ENCODE measurements around the gene ABCB9.
A peak's percentile ranks its signal among the peaks of the same experiment; 100 is the strongest.

The ABCB9 gene

GRCh38 chr12:122891661-122892525, 74.4 kb downstream of the ABCB9 start:
- DNase-seq: peak in 1 of 42 donors; percentile 36
- intact Hi-C loops (cut with DNase I): no loop called here

GRCh38 chr12:122889761-122890520, 76.3 kb downstream of the ABCB9 start:
- DNase-seq: peak in 2 of 42 donors; percentile 23 to 36
- intact Hi-C loops (cut with DNase I): no loop called here

- peak in 3 of 42 donors; percentile 26 to 37 (median 34) for DNase-seq
- intact Hi-C loops (cut with DNase I): no loop called here
Measured at GRCh38 chr12:122888232-122888752, 78.0 kb downstream of the ABCB9 start.

- intact Hi-C loops (cut with DNase I): no loop called here
- peak in 2 of 42 donors; percentile 5 to 21 for DNase-seq
Measured at GRCh38 chr12:122887819-122888212, 78.4 kb downstream of the ABCB9 start.

- intact Hi-C loops (cut with DNase I): no loop called here
- peak in 7 of 42 donors; percentile 34 to 66 (median 48) for DNase-seq
Measured at GRCh38 chr12:122886851-122887818, 79.1 kb downstream of the ABCB9 start.

- DNase-seq: peak in 1 of 42 donors; percentile 11
- intact Hi-C loops (cut with DNase I): no loop called here
Measured at GRCh38 chr12:122886161-122886560, 80.1 kb downstream of the ABCB9 start.

GRCh38 chr12:122884860-122885259, 81.4 kb downstream of the ABCB9 start:
- no peak for DNase-seq
- intact Hi-C loops (cut with DNase I): no loop called here

- no peak for DNase-seq
- intact Hi-C loops (cut with DNase I): no loop called here
Measured at GRCh38 chr12:122884091-122884826, 82.0 kb downstream of the ABCB9 start.

GRCh38 chr12:122882908-122883558, 83.2 kb downstream of the ABCB9 start:
- DNase-seq: peak in 2 of 42 donors; percentile 32 to 67
- intact Hi-C loops (cut with DNase I): no loop called here

GRCh38 chr12:122880668-122881067, 85.6 kb downstream of the ABCB9 start:
- peak; percentile 66 to 92 (median 82) for DNase-seq
- intact Hi-C loops (cut with DNase I): no loop called here

GRCh38 chr12:122880155-122880667, 86.1 kb downstream of the ABCB9 start:
- intact Hi-C loops (cut with DNase I): no loop called here
- no peak for DNase-seq

All from head of caudate nucleus (tissue), 42 donors.